T-cell (primary cell): ENCODE data around the gene SHROOM3. TPM values are rescaled to one million over a fixed set of nuclear protein-coding genes. Genes with fewer than 3 reads are reported as not detected.

Experiments used
- ATAC-seq, 4 experiments: fragments of 200-7000 bp in 3 of 4; fragments of 150-1000 bp in 1 of 4; cut with Tn5 transposase; replicated peaks in 1 of 4; 1 replicate in 3 of 4; 2 replicates in 1 of 4; pipeline ENCODE4 v1.10.0; 2021; ENCODE audit warnings: moderate library complexity in 3 of 4, mild to moderate bottlenecking in 2 of 4, moderate number of reproducible peaks in 1 of 4
- CTCF ChIA-PET, 2 donors: fragments of 300-600 bp; sonication (Branson Sonifier 250); formaldehyde crosslinking; loops; one replicate each; lab custom pipeline; 2022; ENCODE audit warnings: antibody characterized with exemption in 2 of 2; lab: Charles Lee
- POLR2A ChIA-PET, 2 donors: fragments of 300-600 bp; sonication (Branson Sonifier 250); formaldehyde crosslinking; loops; one replicate each; lab custom pipeline; 2022; ENCODE audit warnings: antibody characterized with exemption in 2 of 2; lab: Charles Lee
- DNase-seq, 35 experiments: peaks; one replicate each; pipeline versions ENCODE4 v3.0.0 to v3.0.0-alpha.2; 2013 to 2023
- H3K27ac ChIP-seq: one replicate; pipeline ENCODE4 v1.5.1; 2013; ENCODE audit warnings: low read length
- H3K27me3 ChIP-seq, 2 experiments: replicated peaks in 1 of 2; 1 replicate in 1 of 2; 2 replicates in 1 of 2; pipeline versions ENCODE4 v1.6.1 to v1.7.0; 2013; ENCODE audit warnings: low read length in 1 of 2, mixed read lengths in 1 of 2; ENCODE audit not compliant: control insufficient read depth in 2 of 2, insufficient read depth in 2 of 2; ENCODE audit errors: extremely low read depth in 1 of 2
- H3K36me3 ChIP-seq, 2 donors: 1 replicate in 1 of 2; 2 replicates in 1 of 2; pipeline versions ENCODE4 v1.6.1 to v1.7.0; 2013; ENCODE audit warnings: low read length in 1 of 2; ENCODE audit not compliant: control insufficient read depth in 2 of 2, insufficient read depth in 1 of 2; ENCODE audit errors: extremely low read depth in 1 of 2
- H3K4me1 ChIP-seq, 2 experiments: 1 replicate in 1 of 2; 2 replicates in 1 of 2; pipeline versions ENCODE4 v1.6.1 to v1.7.0; 2013; ENCODE audit warnings: low read length in 2 of 2, mixed read lengths in 1 of 2; ENCODE audit not compliant: insufficient read depth in 2 of 2, control insufficient read depth in 1 of 2; ENCODE audit errors: extremely low read depth in 1 of 2
- H3K4me3 ChIP-seq, 2 donors: 1 replicate in 1 of 2; 2 replicates in 1 of 2; pipeline versions ENCODE4 v1.5.1 to v1.7.0; 2013; ENCODE audit warnings: mild to moderate bottlenecking in 2 of 2, low read length in 1 of 2, moderate library complexity in 1 of 2; ENCODE audit not compliant: control insufficient read depth in 1 of 2; ENCODE audit errors: extremely low read depth in 1 of 2
- H3K9me3 ChIP-seq: 2 replicates; pipeline ENCODE4 v1.7.0; 2013
- H3K27ac Mint-ChIP-seq, 2 donors: one replicate each; pipeline ENCODE4 v1.8.0; 2020 to 2021; ENCODE audit warnings: mild to moderate bottlenecking in 2 of 2, mixed read lengths in 2 of 2
- H3K27me3 Mint-ChIP-seq, 2 donors: one replicate each; pipeline ENCODE4 v1.8.0; 2021 to 2022; ENCODE audit warnings: mixed read lengths in 2 of 2
- H3K36me3 Mint-ChIP-seq: one replicate; pipeline ENCODE4 v1.8.0; 2021; ENCODE audit warnings: mixed read lengths
- H3K4me1 Mint-ChIP-seq, 3 donors: one replicate each; pipeline ENCODE4 v1.8.0; 2020 to 2022; ENCODE audit warnings: mixed read lengths in 3 of 3, mild to moderate bottlenecking in 1 of 3
- H3K4me3 Mint-ChIP-seq, 3 donors: one replicate each; pipeline ENCODE4 v1.8.0; 2020 to 2022; ENCODE audit warnings: mild to moderate bottlenecking in 3 of 3, mixed read lengths in 3 of 3, moderate library complexity in 3 of 3
- H3K9me3 Mint-ChIP-seq, 3 donors: one replicate each; pipeline ENCODE4 v1.8.0; 2020 to 2022; ENCODE audit warnings: mixed read lengths in 3 of 3
- WGBS: methylation state at CpG from one replicate; pipeline ENCODE4 v1.1.5; 2013; ENCODE audit warnings: missing lambda C conversion rate; ENCODE audit not compliant: insufficient coverage; 5-methylcytosine and 5-hydroxymethylcytosine counted together
- total RNA-seq, 35 experiments: library from RNA in 6 of 35; stranded (reverse) in 6 of 35; fragments of 120-200 nt in 1 of 35; gene quantifications; one replicate each; pipeline versions ENCODE4 v1.2.1 to v1.2.4 and lab custom pipeline; 2013 to 2026

SHROOM3 gene
- total RNA-seq, 5 donors from 2014 or later (not counting 1 experiment from before 2014, with no cell fraction given), result 0.22 to 1.1 (median 0.33) TPM; not detected in 2

DNA sequence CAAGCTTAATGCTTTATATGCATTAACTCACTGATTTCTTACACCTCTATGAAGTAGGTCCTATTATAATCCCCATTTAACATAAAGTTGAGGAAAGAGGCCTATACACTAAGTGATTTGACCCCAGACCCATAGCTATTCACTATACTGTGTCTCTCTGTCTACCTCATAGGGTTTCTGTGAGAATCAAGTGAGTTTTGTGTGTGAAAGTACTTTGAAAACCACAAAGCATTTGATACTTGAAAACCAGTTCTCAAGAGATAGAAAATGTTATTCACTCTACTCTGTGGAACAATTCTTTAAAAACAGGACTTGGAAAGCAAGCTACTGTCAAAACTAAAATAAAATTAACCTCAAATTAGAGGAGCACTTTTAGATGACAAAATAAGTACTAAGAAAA lies 35.0 kb downstream of the SHROOM3 start:
- DNase-seq (no peak), ATAC-seq (no peak)
- no peak overlapping the region for H3K27ac Mint-ChIP-seq
- ChIA-PET CTCF (interaction anchor here in 1 of 2 donors (0.5 to 0.8 kb wide), 2 partner anchors 171 to 290 kb away, joined by 3 read pairs; no protein-coding TSS in a partner anchor), POLR2A (no interaction called here)
- H3K4me1 Mint-ChIP-seq, result no peaks in the 10 kb centered on the region
- Histone ChIP-seq H3K36me3 (no peaks in the 10 kb centered on the region), H3K27me3 (peaks cover 0 to 6% of the 10 kb centered on the region in 2 experiments), H3K27ac (no peak overlapping the region), H3K4me1 (peaks cover 0 to 3% of the 10 kb centered on the region in 2 experiments), H3K4me3 (no peak overlapping the region), H3K9me3 (no peaks in the 10 kb centered on the region)
- H3K36me3 Mint-ChIP-seq, result no peaks in the 10 kb centered on the region
- H3K9me3 Mint-ChIP-seq, result no peaks in the 10 kb centered on the region
- H3K4me3 Mint-ChIP-seq, result no peak overlapping the region
- H3K27me3 Mint-ChIP-seq, result peaks cover 2 to 6% of the 10 kb centered on the region in 2 donors

DNA sequence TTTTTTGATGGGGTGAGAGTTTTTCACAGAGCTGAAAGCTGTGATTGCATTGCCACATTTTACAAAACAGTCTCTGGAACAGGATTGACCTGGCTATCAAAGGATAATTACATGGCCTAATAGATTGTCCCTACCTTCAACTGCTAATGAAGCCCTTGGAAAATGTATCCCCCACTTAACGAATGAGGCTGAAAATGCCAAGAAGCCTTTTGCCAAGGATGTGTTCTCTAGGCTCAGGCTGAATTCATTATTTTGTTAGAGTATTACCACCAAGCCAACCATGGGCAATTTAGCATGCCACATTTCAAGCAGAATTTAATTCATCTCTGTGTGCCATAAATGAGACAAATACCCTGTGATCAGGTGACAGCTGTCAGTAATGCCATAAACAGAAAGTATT lies 35.5 kb downstream of the SHROOM3 start:
- WGBS, result no CpG with 5 or more reads among the region's 1 CpG
- no peaks in the 10 kb centered on the region for H3K9me3 Mint-ChIP-seq
- no peak overlapping the region for H3K27ac ChIP-seq
- no peak overlapping the region for H3K27ac Mint-ChIP-seq
- no peaks in the 10 kb centered on the region for H3K9me3 ChIP-seq
- peaks cover 0 to 3% of the 10 kb centered on the region in 2 experiments for H3K4me1 ChIP-seq
- ATAC-seq (no peak), DNase-seq (no peak)
- no peaks in the 10 kb centered on the region for H3K4me1 Mint-ChIP-seq
- ChIA-PET CTCF (interaction anchor here in 1 of 2 donors (0.8 kb wide), 1 partner anchor 291 kb away, joined by 3 read pairs; no protein-coding TSS in a partner anchor), POLR2A (no interaction called here)
- H3K27me3 ChIP-seq, result peaks cover 0 to 4% of the 10 kb centered on the region in 2 experiments
- H3K4me3 Mint-ChIP-seq, result no peak overlapping the region
- no peaks in the 10 kb centered on the region for H3K36me3 ChIP-seq
- H3K27me3 Mint-ChIP-seq, result peaks cover 4 to 6% of the 10 kb centered on the region in 2 donors
- no peaks in the 10 kb centered on the region for H3K36me3 Mint-ChIP-seq
- H3K4me3 ChIP-seq, result no peak overlapping the region

DNA sequence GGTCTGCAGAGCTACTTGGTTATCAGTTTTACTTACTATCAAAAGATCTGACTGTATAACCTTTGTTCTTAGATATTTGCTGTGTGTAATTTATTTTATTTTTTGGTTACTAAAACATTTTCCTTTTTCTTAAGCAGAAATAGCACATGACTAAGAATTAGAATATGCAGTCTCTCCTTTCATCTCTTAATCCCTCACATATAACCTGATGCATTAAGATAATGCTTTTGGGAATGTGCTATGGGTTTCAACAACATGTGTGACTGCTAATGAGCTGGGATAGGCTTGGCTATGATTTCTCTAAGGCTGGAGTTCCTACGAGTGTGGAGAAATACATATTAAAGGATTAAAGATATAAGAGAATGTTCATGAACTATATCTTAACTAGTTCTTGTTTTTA lies 41.5 kb downstream of the SHROOM3 start:
- CTCF ChIA-PET, result no interaction called here
- no peaks in the 10 kb centered on the region for H3K4me1 Mint-ChIP-seq

DNA sequence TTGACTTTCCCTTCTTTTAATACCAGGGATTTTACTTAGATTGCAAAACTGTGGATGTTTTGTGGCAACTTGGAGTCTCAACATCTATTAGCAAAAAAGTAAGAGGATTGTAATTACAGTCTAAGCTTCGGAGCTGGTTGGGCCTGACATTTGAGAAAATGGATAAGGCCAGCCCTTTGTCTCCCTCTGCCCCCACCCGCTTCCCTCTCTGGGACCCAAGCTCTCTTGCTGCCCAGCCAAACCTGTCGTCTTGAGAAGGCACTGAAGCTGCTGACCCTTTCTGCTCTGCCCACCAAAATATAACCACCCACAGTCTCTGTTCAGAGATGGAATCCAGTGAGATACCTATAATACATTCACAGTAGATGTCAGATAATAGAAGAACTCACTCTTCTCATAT lies 49.6 kb downstream of the SHROOM3 start:
- WGBS, result 100% methylated on average over 3 of the region's 3 CpGs
- Histone ChIP-seq H3K27ac (no peak overlapping the region), H3K4me3 (no peak overlapping the region), H3K9me3 (no peaks in the 10 kb centered on the region), H3K27me3 (no peaks in the 10 kb centered on the region), H3K4me1 (no peaks in the 10 kb centered on the region), H3K36me3 (no peaks in the 10 kb centered on the region)
- peaks cover 4% of the 10 kb centered on the region for H3K36me3 Mint-ChIP-seq
- ATAC-seq (no peak), DNase-seq (no peak)
- ChIA-PET POLR2A (interaction anchor here in 1 of 2 donors (0.5 kb wide), 1 partner anchor 988 kb away, joined by 3 read pairs; no protein-coding TSS in a partner anchor), CTCF (no interaction called here)
- H3K4me3 Mint-ChIP-seq, result no peak overlapping the region
- H3K4me1 Mint-ChIP-seq, result no peaks in the 10 kb centered on the region
- peaks cover 17 to 19% of the 10 kb centered on the region in 2 donors for H3K27me3 Mint-ChIP-seq
- no peak overlapping the region for H3K27ac Mint-ChIP-seq
- peaks cover 9 to 17% (median 10%) of the 10 kb centered on the region in 3 donors for H3K9me3 Mint-ChIP-seq

More for the DNA sequence above, 41.5 kb downstream of the SHROOM3 start:
- DNase-seq (no peak), ATAC-seq (no peak)
- Histone ChIP-seq H3K27me3 (peaks cover 0 to 17% of the 10 kb centered on the region in 2 experiments), H3K4me1 (peaks cover 0 to 2% of the 10 kb centered on the region in 2 experiments), H3K27ac (no peak overlapping the region), H3K36me3 (no peaks in the 10 kb centered on the region), H3K4me3 (no peak overlapping the region), H3K9me3 (no peaks in the 10 kb centered on the region)
- H3K27me3 Mint-ChIP-seq, result peaks cover 15 to 37% of the 10 kb centered on the region in 2 donors
- peaks cover 9 to 15% (median 13%) of the 10 kb centered on the region in 3 donors for H3K9me3 Mint-ChIP-seq
- H3K27ac Mint-ChIP-seq, result no peak overlapping the region
- POLR2A ChIA-PET, result no interaction called here
- peaks cover 8% of the 10 kb centered on the region for H3K36me3 Mint-ChIP-seq
- no CpG with 5 or more reads among the region's 1 CpG for WGBS
- no peak overlapping the region for H3K4me3 Mint-ChIP-seq

DNA sequence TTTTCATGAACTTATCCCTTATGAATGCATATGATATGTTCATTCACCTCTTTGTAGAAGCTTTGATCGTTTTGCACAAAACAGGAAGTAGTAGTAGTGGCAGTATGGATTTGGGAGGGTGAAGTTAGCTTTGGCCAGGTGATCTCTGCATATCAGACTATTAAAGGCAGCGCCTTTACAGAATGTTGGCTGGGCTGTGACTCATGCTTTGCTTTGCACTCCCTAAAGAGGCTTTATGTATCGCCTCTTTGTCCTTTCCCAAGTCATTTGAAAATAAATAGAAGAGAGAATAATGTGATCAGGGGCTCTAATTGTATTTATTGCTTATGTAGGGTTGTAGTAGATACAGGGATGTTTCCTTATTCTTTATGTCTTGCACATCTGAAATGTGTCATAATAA lies 50.4 kb downstream of the SHROOM3 start:
- H3K9me3 ChIP-seq, result no peaks in the 10 kb centered on the region
- WGBS, result 100% methylated on average over 1 of the region's 3 CpGs
- Mint-ChIP-seq H3K27me3 (peaks cover 12 to 14% of the 10 kb centered on the region in 2 donors), H3K4me3 (no peak overlapping the region), H3K9me3 (peaks cover 5 to 12% (median 5%) of the 10 kb centered on the region in 3 donors), H3K36me3 (peaks cover 3% of the 10 kb centered on the region), H3K27ac (no peak overlapping the region), H3K4me1 (no peaks in the 10 kb centered on the region)
- H3K27me3 ChIP-seq, result no peaks in the 10 kb centered on the region
- no peak overlapping the region for H3K27ac ChIP-seq
- ChIA-PET CTCF (interaction anchor here in 1 of 2 donors (0.5 kb wide), 1 partner anchor 1389 kb away, joined by 3 read pairs; no protein-coding TSS in a partner anchor), POLR2A (no interaction called here)
- H3K4me3 ChIP-seq, result no peak overlapping the region
- ATAC-seq (no peak), DNase-seq (no peak)
- H3K4me1 ChIP-seq, result no peaks in the 10 kb centered on the region
- H3K36me3 ChIP-seq, result no peaks in the 10 kb centered on the region

DNA sequence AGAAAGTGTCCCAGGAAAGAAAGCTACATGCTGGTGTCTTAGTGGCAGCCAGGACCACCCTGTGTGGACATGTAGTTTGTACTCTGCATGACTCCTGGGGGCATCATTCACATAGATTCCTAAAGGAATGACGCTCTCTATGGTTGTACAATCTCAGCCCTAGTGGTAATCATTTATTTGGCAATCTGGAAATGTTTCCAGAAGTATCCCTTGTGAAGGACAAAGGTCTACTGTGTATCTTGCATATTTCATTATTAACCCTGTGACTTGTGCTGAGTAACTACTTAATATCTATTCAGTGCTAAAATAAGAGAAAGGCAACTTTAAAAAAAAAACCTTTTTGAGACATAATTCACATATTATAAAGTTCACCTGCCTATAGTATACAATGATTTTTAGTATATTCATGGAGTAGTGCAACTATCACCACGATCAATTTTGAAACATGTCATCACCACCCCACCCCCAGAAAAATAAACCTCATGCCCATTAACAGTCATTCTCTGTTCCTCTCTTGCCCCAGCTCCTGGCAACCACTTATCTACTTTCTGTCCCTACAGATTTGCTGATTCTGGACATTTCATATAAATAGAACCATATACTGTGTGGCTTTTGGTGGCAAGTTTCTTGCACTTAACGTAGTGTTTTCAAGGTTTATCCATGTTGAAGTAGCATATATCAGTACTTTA lies 51.7 kb downstream of the SHROOM3 start:
- no peak overlapping the region for H3K4me3 Mint-ChIP-seq
- Histone ChIP-seq H3K36me3 (no peaks in the 10 kb centered on the region), H3K4me3 (no peak overlapping the region), H3K4me1 (no peaks in the 10 kb centered on the region), H3K27me3 (no peaks in the 10 kb centered on the region), H3K27ac (no peak overlapping the region), H3K9me3 (no peaks in the 10 kb centered on the region)
- ChIA-PET POLR2A (no interaction called here), CTCF (interaction anchor here in 1 of 2 donors (0.6 kb wide), 1 partner anchor 623 kb away, joined by 3 read pairs; no protein-coding TSS in a partner anchor)
- no peak for ATAC-seq
- H3K9me3 Mint-ChIP-seq, result peaks cover 0 to 6% (median 0%) of the 10 kb centered on the region in 3 donors
- no peak overlapping the region for H3K27ac Mint-ChIP-seq
- no peak for DNase-seq
- no peaks in the 10 kb centered on the region for H3K4me1 Mint-ChIP-seq
- no CpG with 5 or more reads among the region's 3 CpGs for WGBS
- no peaks in the 10 kb centered on the region for H3K36me3 Mint-ChIP-seq
- peaks cover 5 to 9% of the 10 kb centered on the region in 2 donors for H3K27me3 Mint-ChIP-seq
